Right hindlimb (tissue), 1 donor: ENCODE measurements around the gene LZTS2.

Experiments
- DNase-seq: peaks from one replicate; pipeline ENCODE4 v3.0.0-alpha.2; 2018

The LZTS2 gene

GRCh38 chr10:101056365-101057151 is 57.0 kb downstream of the LZTS2 start:
- no peak for DNase-seq
